OCI-LY7 (cell line): ENCODE data around the gene MACIR.

Source experiments
- EZH2phosphoT487 ChIP-seq: fragments of 200-600 bp; sonication (generic); IDR thresholded peaks from 2 replicates; pipeline ENCODE4 v1.6.1; 2018; ENCODE audit warnings: low read depth, borderline replicate concordance, mild to moderate bottlenecking, mixed run types, antibody characterized with exemption, low read length, moderate library complexity, mixed read lengths
- TF ChIP-seq, protein P1 (sequence below): fragments of 200-600 bp; sonication (generic); conservative IDR thresholded peaks from 2 replicates; pipeline ENCODE4 v1.5.1; 2014; ENCODE audit warnings: mild to moderate bottlenecking, antibody characterized with exemption, low read length, moderate library complexity, mixed read lengths

DNA sequence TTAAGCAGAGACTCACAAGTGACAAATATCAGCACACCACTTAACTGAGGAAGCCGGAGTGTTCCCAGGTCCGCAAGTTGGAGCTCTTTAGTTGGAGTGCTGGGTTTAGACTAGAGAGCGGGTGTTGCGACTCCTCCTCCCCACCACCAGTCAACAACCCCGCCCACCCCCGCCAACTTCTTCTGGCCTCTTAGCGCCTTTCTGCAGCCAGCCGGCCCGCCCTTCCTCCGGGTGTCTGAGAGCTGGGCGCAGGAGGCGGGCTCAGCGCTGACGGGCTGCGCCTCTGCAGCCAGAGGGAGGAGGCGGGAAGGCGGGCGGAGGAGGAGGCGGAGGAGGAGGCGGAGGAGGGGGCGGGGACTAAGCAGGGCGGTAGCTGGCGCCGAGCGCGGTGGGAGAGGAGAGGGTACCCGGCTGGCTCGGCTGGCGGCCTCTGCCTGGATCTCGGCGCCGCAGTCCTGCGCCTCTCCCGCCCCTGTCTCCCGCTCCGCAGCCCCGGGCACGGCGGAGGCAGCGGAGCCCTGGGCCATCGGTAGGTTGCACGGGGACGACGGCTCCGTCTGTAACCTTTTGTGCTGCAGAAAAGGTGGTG lies at the start of gene MACIR:
- TF ChIP-seq, protein P1, sequence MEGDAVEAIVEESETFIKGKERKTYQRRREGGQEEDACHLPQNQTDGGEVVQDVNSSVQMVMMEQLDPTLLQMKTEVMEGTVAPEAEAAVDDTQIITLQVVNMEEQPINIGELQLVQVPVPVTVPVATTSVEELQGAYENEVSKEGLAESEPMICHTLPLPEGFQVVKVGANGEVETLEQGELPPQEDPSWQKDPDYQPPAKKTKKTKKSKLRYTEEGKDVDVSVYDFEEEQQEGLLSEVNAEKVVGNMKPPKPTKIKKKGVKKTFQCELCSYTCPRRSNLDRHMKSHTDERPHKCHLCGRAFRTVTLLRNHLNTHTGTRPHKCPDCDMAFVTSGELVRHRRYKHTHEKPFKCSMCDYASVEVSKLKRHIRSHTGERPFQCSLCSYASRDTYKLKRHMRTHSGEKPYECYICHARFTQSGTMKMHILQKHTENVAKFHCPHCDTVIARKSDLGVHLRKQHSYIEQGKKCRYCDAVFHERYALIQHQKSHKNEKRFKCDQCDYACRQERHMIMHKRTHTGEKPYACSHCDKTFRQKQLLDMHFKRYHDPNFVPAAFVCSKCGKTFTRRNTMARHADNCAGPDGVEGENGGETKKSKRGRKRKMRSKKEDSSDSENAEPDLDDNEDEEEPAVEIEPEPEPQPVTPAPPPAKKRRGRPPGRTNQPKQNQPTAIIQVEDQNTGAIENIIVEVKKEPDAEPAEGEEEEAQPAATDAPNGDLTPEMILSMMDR = 0 out of 2 replicates have a peak, but pooled peaks have one; percentile 11
- no peak for TF ChIP-seq EZH2phosphoT487
